ENCODE data around the gene FCHO1. TPM values are rescaled to one million over a fixed set of nuclear protein-coding genes. Genes with fewer than 3 reads are reported as not detected.

The FCHO1 gene
- total RNA-seq, 1 donor from 2014 or later, result not detected

DNA sequence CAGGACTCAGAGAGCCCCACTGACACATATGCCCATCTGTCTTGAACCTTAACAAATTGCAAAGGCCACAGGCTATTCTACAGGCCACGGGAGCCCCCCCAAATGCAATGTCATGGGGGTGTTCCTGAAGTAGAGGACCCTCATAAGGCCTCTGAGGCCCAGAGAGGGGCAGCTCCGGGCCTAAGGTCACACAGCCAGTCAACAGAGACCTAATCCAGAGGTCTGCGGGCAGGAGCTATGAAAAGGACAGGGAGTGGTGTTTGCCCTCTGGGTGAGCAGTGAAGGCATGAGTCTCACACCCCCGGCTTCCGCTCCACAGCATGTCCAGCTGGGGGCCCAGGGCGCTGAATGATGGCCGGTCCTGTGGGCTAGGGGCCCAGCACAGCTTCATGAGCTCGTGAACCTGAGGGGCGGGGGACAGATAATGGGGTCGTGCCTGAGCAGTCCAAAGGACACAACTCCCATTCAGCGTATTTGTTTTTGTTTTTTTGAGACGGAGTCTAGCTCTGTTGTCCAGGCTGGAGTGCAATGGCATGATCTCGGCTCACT is 75.3 kb downstream of the FCHO1 start:
- no peak for DNase-seq (ENCODE audit: low read depth)

GRCh38 chr19:17829855-17830566 is 78.7 kb downstream of the FCHO1 start:
- DNase-seq (ENCODE audit: low read depth), result no peak

GRCh38 chr19:17830567-17831418 is 79.5 kb downstream of the FCHO1 start:
- DNase-seq (ENCODE audit: low read depth), result no peak

DNA sequence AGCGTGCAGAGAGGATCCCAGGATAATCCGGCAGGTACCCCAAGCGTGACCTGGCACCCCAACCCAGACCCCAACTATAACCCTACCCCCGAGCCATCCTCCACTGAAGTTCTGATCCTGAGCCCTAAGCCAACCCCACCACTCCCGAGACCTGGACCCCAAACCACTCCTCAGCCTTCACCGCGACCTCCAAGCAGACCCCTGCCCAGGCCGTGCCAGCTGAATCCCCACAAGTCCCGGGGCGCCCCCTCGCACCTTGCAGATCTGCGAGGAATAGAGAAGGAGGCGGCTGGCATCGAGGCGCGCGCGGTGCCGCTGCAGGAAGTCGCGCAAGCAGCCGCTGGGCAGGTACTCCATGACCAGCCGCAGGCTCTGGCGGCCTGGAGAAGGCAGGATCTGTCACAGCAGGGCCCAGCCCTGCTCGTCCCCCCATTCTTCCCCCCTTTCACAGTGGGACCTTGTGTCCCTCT is 80.2 kb downstream of the FCHO1 start:
- DNase-seq (ENCODE audit: low read depth), result no peak

DNA sequence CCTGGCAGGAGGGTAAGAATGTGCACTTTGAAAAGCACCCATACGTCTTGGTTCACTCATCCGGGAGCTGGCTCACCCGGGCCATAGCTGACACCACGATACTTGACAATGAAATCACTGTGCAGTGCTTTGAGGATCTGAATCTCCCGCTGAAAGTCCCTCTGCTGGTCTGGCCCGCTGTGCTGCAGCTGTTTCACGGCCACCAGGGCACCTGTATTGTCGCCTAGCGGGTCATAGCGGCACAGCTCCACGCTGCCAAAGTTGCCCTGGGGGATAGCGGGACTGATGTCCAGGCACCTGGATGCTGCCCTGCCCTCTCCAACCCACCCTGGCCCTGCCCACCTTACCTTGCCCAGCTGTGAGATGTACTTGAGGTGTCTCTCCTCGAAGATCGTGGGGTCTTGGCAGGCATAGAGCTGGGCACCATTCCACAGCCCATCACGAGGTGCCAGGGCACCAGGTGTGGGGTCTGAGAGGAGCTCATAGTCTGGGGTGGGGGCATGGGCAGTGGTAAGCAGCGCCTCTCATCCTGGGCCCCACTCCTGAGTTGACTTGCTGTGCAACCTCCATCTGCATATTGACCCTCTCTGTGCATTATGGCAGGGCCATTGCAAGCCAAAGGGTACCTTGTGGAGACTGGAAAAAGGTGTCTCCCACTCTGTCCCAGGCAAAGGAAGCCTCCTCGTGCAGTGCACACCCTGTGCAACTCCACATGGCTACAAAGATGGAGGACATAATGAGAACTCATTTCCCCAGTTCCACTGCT is 81.3 kb downstream of the FCHO1 start:
- DNase-seq (ENCODE audit: low read depth), result no peak

DNA sequence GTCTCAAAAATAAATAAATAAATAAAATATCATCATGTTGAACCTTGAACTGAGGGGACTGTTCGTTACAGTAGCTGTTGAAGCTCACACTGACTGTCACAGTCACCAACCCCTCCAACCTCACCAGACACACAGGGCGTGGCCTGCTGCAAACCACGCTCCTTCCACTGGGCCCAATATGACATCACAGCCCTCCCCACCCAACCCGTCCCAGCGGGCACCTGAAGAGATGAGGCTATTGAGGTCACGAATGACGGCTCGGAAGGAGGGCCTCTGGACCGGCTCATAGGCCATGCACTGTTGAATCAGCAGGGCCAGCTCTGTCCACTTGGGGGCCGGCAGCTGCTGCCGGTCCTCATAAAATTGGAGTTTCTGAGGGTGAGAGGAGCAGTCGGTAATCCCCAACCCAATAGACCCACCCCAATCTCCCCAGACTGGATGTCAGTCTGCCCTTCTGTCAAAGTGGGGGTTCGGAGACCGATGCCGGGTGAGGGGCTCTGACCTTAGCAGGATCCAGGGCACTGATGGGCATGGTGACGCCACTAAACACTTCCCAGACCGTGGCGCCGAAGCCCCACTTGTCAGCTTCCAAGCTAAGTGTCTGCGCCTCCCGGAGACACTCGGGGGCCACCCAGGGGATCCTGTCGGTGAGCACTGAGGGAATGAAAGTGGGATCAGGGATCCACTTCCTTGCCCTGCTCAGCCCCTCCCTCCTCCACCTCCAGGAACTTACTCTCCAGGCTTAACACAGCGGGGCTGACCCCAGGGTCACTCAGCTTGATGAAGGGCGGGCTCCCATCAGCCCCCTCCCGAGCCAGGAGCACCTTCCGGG is 83.3 kb downstream of the FCHO1 start:
- no peak for DNase-seq (ENCODE audit: low read depth)

GRCh38 chr19:17835182-17836006 is 84.1 kb downstream of the FCHO1 start:
- no peak for DNase-seq (ENCODE audit: low read depth)

GRCh38 chr19:17836530-17836929 is 85.3 kb downstream of the FCHO1 start:
- no peak for DNase-seq (ENCODE audit: low read depth)

DNA sequence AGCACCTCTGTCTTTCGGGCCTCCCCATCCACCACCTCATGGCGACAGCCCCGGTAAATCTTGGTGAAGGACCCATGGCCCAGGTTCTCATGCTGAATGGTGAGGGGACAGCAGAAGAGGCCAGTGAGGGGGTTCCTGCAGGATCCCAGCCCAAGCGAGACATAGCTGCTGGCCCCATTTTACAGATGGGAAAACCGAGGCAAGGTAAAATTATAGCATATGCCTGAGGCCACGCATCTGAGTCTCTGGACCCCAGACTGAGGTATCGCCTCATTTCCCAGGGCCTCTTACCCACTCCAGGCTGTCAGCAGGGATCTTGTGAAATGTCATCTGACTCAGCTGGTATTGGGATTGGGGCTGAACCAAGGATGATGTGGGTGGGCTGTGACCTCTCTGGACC is 86.7 kb downstream of the FCHO1 start:
- DNase-seq (ENCODE audit: low read depth), result no peak

Other genes starting within 250 kb of the FCHO1 start
- 60.5 and 75.0 TPM in 2 replicates for gene PGLS, start 239.8 kb upstream of the FCHO1 start, total RNA-seq
- gene COLGALT1, start 195.8 kb upstream of the FCHO1 start, total RNA-seq, result 83.4 and 92.8 TPM in 2 replicates
- 0.03 and 0.05 TPM in 2 replicates for gene UNC13A, start 63.1 kb upstream of the FCHO1 start, total RNA-seq
- gene MAP1S, start 32.0 kb upstream of the FCHO1 start, total RNA-seq, result 20.4 and 24.5 TPM in 2 replicates
- gene B3GNT3, start 43.7 kb downstream of the FCHO1 start, total RNA-seq, result not detected in 2 replicates
- gene INSL3, start 70.0 kb downstream of the FCHO1 start, total RNA-seq, result not detected in 2 replicates
- gene JAK3, start 96.5 kb downstream of the FCHO1 start, total RNA-seq, result 0.47 TPM in 1 of 2 replicates, not detected in the other
- gene RPL18A, start 108.4 kb downstream of the FCHO1 start, total RNA-seq, result 777 and 810 TPM in 2 replicates
- not detected in 2 replicates for gene SLC5A5, start 120.5 kb downstream of the FCHO1 start, total RNA-seq
- gene CCDC124, start 181.5 kb downstream of the FCHO1 start, total RNA-seq, result 56.5 and 61.3 TPM in 2 replicates
- gene KCNN1, start 215.6 kb downstream of the FCHO1 start, total RNA-seq, result not detected in 2 replicates

All from myocyte (in vitro differentiated cells).